ENCODE results near the gene PPP2R1A.

Gene PPP2R1A

DNA sequence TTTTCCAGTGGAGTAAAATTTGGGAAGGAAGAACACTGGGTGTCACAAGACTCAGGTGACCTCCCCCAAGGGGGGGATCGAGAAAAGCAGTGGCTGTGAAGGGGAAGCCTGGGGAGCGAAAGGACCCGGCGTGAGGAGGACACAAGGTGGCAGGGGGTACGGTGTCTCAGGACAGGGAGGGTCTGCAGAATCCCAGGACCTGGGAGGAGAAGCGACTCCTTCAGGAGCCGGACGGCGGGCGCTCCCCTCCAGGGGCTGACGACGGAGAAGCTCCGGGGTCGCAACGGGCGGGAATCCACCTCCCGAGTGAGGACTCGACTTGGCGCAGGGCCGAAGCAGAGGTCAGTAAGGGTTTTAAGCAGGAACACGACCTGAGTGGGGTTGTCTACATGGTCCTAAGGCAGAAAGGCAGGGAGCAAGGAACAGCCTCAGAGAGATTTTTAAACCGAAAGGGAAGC, 19.0 kb upstream of the PPP2R1A start:
- H3K4me3 ChIP-seq (ENCODE audit: low read depth, low read length), result peak overlapping the region; percentile 86
- no peak for DNase-seq (ENCODE audit: low read depth)
- TF ChIP-seq, protein P1, sequence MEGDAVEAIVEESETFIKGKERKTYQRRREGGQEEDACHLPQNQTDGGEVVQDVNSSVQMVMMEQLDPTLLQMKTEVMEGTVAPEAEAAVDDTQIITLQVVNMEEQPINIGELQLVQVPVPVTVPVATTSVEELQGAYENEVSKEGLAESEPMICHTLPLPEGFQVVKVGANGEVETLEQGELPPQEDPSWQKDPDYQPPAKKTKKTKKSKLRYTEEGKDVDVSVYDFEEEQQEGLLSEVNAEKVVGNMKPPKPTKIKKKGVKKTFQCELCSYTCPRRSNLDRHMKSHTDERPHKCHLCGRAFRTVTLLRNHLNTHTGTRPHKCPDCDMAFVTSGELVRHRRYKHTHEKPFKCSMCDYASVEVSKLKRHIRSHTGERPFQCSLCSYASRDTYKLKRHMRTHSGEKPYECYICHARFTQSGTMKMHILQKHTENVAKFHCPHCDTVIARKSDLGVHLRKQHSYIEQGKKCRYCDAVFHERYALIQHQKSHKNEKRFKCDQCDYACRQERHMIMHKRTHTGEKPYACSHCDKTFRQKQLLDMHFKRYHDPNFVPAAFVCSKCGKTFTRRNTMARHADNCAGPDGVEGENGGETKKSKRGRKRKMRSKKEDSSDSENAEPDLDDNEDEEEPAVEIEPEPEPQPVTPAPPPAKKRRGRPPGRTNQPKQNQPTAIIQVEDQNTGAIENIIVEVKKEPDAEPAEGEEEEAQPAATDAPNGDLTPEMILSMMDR (conservative IDR thresholded peaks at IDR 0.05; ENCODE audit: low read depth, low read length), result no peak

- DNase-seq (ENCODE audit: low read depth), result peak; percentile 74
- peak within 1 kb of the TSS; percentile 86 for H3K4me3 ChIP-seq (ENCODE audit: low read depth, low read length)
- TF ChIP-seq, protein P1 (conservative IDR thresholded peaks at IDR 0.05; ENCODE audit: low read depth, low read length), result no peak
Measured at GRCh38 chr19:52171321-52172169, 18.3 kb upstream of the PPP2R1A start, which contains the start of gene ZNF836. ZNF836 (minus strand) TSS chr19:52171621; CDS start chr19:52168072, 3,549 bp downstream.

DNA sequence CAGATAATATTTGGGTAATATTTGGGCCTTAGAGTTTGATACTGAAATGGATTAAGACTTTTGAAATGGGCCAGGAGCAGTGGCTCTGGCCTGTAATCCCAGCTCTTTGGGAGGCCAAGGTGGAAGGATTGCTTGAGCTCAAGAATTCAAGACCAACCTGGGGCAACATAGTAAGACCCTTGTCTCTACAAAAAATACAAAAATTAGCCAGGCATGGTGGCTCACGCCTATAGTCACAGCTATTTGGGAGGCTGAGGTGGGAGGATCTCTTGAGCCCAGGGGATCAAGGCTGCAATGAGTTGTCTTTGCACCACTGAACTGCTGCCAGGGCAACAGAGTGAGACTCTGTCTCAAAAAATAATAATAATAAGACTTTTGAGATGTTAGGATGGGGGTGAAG, 17.5 kb upstream of the PPP2R1A start:
- TF ChIP-seq, protein P1 (conservative IDR thresholded peaks at IDR 0.05; ENCODE audit: low read depth, low read length), result no peak
- no peak overlapping the region for H3K4me3 ChIP-seq (ENCODE audit: low read depth, low read length)
- DNase-seq (ENCODE audit: low read depth), result no peak

DNA sequence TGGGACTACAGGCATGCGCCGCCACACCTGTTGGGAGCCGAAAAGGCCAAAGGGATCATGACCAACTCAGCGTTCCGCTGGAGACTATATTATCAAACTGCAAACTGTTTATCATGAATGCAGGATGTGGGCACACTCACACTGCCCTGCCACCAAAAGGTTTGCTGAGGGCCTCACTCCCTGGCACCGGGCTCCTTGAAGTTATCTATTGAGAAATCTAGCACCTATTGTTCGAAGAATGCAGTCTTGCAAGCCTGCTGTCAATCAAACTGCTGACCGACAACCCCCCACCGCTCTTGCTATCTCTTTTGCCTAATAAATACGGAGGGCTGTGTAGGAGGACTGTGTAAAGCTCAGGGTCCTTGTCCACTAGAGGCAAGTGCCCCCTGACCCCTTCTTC, 13.3 kb upstream of the PPP2R1A start:
- TF ChIP-seq, protein P1 (conservative IDR thresholded peaks at IDR 0.05; ENCODE audit: low read depth, low read length), result no peak
- no peak overlapping the region for H3K4me3 ChIP-seq (ENCODE audit: low read depth, low read length)
- no peak for DNase-seq (ENCODE audit: low read depth)

- H3K4me3 ChIP-seq (ENCODE audit: low read depth, low read length), result no peak overlapping the region
- TF ChIP-seq, protein P1 (conservative IDR thresholded peaks at IDR 0.05; ENCODE audit: low read depth, low read length), result no peak
- DNase-seq (ENCODE audit: low read depth), result no peak
Measured at GRCh38 chr19:52187407-52187806, 2.4 kb upstream of the PPP2R1A start.

- DNase-seq (ENCODE audit: low read depth), result no peak
- TF ChIP-seq, protein P1 (conservative IDR thresholded peaks at IDR 0.05; ENCODE audit: low read depth, low read length), result peak; percentile 20
- peak overlapping the region; percentile 58 for H3K4me3 ChIP-seq (ENCODE audit: low read depth, low read length)
Measured at GRCh38 chr19:52188822-52189734, 774 bp upstream of the PPP2R1A start.
